Spleen (tissue), 11 donors: Measurements from ENCODE around the gene FAM193A. TPM values are rescaled to one million over a fixed set of nuclear protein-coding genes. Genes with fewer than 3 reads are reported as not detected.
A peak's percentile ranks its signal among the peaks of the same experiment; 100 is the strongest.

Experiments used
- DNase-seq: peaks from one replicate; pipeline ENCODE4 v3.0.0-alpha.2; 2020
- H3K27ac ChIP-seq, 8 donors: fragments of 200-600 bp; sonication (generic) in 7 of 8; 1 replicate in 4 of 8; 2 replicates in 4 of 8; pipeline versions ENCODE4 v1.5.0 to v1.8.0; 2016 to 2021; ENCODE audit warnings: inconsistent platforms in 4 of 8, mild to moderate bottlenecking in 4 of 8, moderate library complexity in 1 of 8
- H3K27me3 ChIP-seq, 7 donors: fragments of 200-600 bp; sonication (generic) in 6 of 7; replicated peaks in 1 of 7; 1 replicate in 4 of 7; 2 replicates in 3 of 7; pipeline versions ENCODE4 v1.5.0 to v1.8.0; 2016 to 2021; ENCODE audit warnings: inconsistent platforms in 3 of 7, mild to moderate bottlenecking in 1 of 7
- H3K36me3 ChIP-seq, 6 donors: fragments of 200-600 bp; sonication (generic) in 5 of 6; 1 replicate in 4 of 6; 2 replicates in 2 of 6; pipeline versions ENCODE4 v1.5.0 to v1.8.0; 2016 to 2021; ENCODE audit warnings: inconsistent platforms in 2 of 6
- H3K4me1 ChIP-seq, 6 donors: fragments of 200-600 bp; sonication (generic) in 5 of 6; 1 replicate in 3 of 6; 2 replicates in 3 of 6; pipeline versions ENCODE4 v1.5.0 to v1.8.0; 2016 to 2021; ENCODE audit warnings: inconsistent platforms in 3 of 6
- H3K4me3 ChIP-seq, 8 donors: fragments of 200-600 bp; sonication (generic) in 7 of 8; 1 replicate in 4 of 8; 2 replicates in 4 of 8; pipeline versions ENCODE4 v1.5.0 to v1.8.0; 2016 to 2021; ENCODE audit warnings: inconsistent platforms in 4 of 8, mild to moderate bottlenecking in 4 of 8, moderate library complexity in 2 of 8
- H3K9me3 ChIP-seq, 8 donors: fragments of 200-600 bp; sonication (generic) in 7 of 8; 1 replicate in 4 of 8; 2 replicates in 4 of 8; pipeline versions ENCODE4 v1.5.0 to v1.8.0; 2016 to 2021; ENCODE audit warnings: inconsistent platforms in 4 of 8
- CTCF ChIP-seq, 11 experiments: fragments of 200-600 bp in 7 of 11; fragments of 450-650 bp in 4 of 11; sonication (generic) in 4 of 11; IDR thresholded peaks in 8 of 11; conservative IDR thresholded peaks in 3 of 11; 1 replicate in 7 of 11; 2 replicates in 4 of 11; pipeline versions ENCODE4 v1.4.0 to v1.8.0; 2016 to 2021; ENCODE audit warnings: antibody characterized with exemption in 11 of 11, inconsistent platforms in 4 of 11, mild to moderate bottlenecking in 1 of 11
- POLR2A ChIP-seq, 3 donors: fragments of 450-650 bp; IDR thresholded peaks; one replicate each; pipeline ENCODE4 v1.5.1; 2017; ENCODE audit warnings: antibody characterized with exemption in 3 of 3, mild to moderate bottlenecking in 1 of 3
- POLR2AphosphoS5 ChIP-seq, 3 donors: sonication (generic); formaldehyde crosslinking; IDR thresholded peaks; one replicate each; pipeline ENCODE4 v1.5.1; 2017; ENCODE audit warnings: antibody characterized with exemption in 3 of 3
- WGBS, 5 donors: extraction: QIAGEN DNeasy Blood & Tissue Kit in 3 of 5; methylation state at CpG; one replicate each; pipeline versions ENCODE4 v1.1.5 to v1.1.7; 2013 to 2018; 5-methylcytosine and 5-hydroxymethylcytosine counted together
- intact Hi-C: fragments of 100-400 bp; cut with DNase I; formaldehyde crosslinking; loops from one replicate; pipeline ENCODE4 v1.15.0; 2023; ENCODE audit warnings: low total_unique reads
- polyA plus RNA-seq, 3 donors: library from polyadenylated mRNA; stranded (reverse); fragments of 200-250 nt; gene quantifications; one replicate each; pipeline ENCODE4 v1.2.1, GENCODE V29; 2013
- total RNA-seq, 7 donors: library from RNA; depleted of rRNA in 3 of 7; stranded (reverse); fragments of >200 nt in 3 of 7; fragmentation: NEBNext Ultra II Directional in 4 of 7; extraction: Animal tissue kit (Norgen Biotek cat#: 25700) in 4 of 7; gene quantifications; one replicate each; pipeline versions ENCODE4 v1.1.0 to v1.2.1, GENCODE V29; 2016 to 2021
- donor health status: healthy with polysubstance abuse.
- donor health status: DM: no; HTN: no; CAD: no; lungs with moderate emphysema.
- donor health status: DM: no; HTN: no; CAD: no.
- donor health status: Bipolar disorder and iron deficiency.
- donor health status: healthy.
- donor health status: DM: no; HTN: no; CAD: no.
- donor health status: DM: yes; HTN: yes; CAD: no.

Gene FAM193A
- total and polyA plus RNA-seq, 10 donors: 6.2 to 37.7 (median 31.6) TPM

GRCh38 chr4:2503809-2504208 lies 32.6 kb upstream of the FAM193A start:
- Histone ChIP-seq H3K4me3 (no peak overlapping the region), H3K9me3 (no peaks in the 10 kb centered on the region), H3K36me3 (peaks cover 0 to 100% (median 66%) of the 10 kb centered on the region in 6 donors), H3K27me3 (no peaks in the 10 kb centered on the region), H3K27ac (peak overlapping the region in 1 of 8 donors; percentile 35), H3K4me1 (peaks cover 0 to 7% (median 0%) of the 10 kb centered on the region in 6 donors)
- no peak for DNase-seq
- WGBS, 5 donors: 92 to 97% (median 96%) methylated on average over 5 of the region's 5 CpGs
- TF ChIP-seq CTCF (IDR thresholded peaks at IDR 0.05 in 8 of 11, conservative IDR thresholded peaks at IDR 0.05 in 3 of 11): no peak
- intact Hi-C loops: no loop called here

- intact Hi-C loops: no loop called here
- no peak overlapping the region for H3K4me3 ChIP-seq
- no peak overlapping the region for H3K27ac ChIP-seq
- H3K36me3 ChIP-seq: peaks cover 0 to 97% (median 54%) of the 10 kb centered on the region in 6 donors
- TF ChIP-seq POLR2A (IDR thresholded peaks at IDR 0.05): no peak
- no peak for TF ChIP-seq POLR2AphosphoS5 (IDR thresholded peaks at IDR 0.05)
- no peaks in the 10 kb centered on the region for H3K9me3 ChIP-seq
- 91 to 98% (median 96%) methylated on average over 4 of the region's 4 CpGs for WGBS, 5 donors
- H3K4me1 ChIP-seq: peaks cover 0 to 29% (median 2%) of the 10 kb centered on the region in 6 donors
- DNase-seq: no peak
- H3K27me3 ChIP-seq: no peaks in the 10 kb centered on the region
These were observed 29.2 kb upstream of the FAM193A start for GRCh38 chr4:2507259-2507658.

GRCh38 chr4:2507855-2508254 lies 28.6 kb upstream of the FAM193A start:
- Histone ChIP-seq H3K27ac (no peak overlapping the region), H3K9me3 (no peaks in the 10 kb centered on the region), H3K4me1 (peaks cover 0 to 29% (median 3%) of the 10 kb centered on the region in 6 donors), H3K27me3 (no peaks in the 10 kb centered on the region), H3K36me3 (peaks cover 4 to 97% (median 57%) of the 10 kb centered on the region in 6 donors), H3K4me3 (no peak overlapping the region)
- no peak for DNase-seq
- TF ChIP-seq CTCF (IDR thresholded peaks at IDR 0.05 in 8 of 11, conservative IDR thresholded peaks at IDR 0.05 in 3 of 11) (no peak), POLR2AphosphoS5 (IDR thresholded peaks at IDR 0.05) (no peak), POLR2A (IDR thresholded peaks at IDR 0.05) (no peak)
- 89 to 97% (median 96%) methylated on average over 7 of the region's 7 CpGs for WGBS, 5 donors
- intact Hi-C loops: no loop called here

GRCh38 chr4:2510351-2511259 lies 25.8 kb upstream of the FAM193A start:
- TF ChIP-seq POLR2A (IDR thresholded peaks at IDR 0.05): no peak
- no peak for TF ChIP-seq CTCF (IDR thresholded peaks at IDR 0.05 in 8 of 11, conservative IDR thresholded peaks at IDR 0.05 in 3 of 11)
- TF ChIP-seq POLR2AphosphoS5 (IDR thresholded peaks at IDR 0.05): peak in 1 of 3 donors; percentile 11
- Histone ChIP-seq H3K4me1 (peaks cover 0 to 24% (median 3%) of the 10 kb centered on the region in 6 donors), H3K4me3 (no peak overlapping the region), H3K27ac (peak overlapping the region in 4 of 8 donors; percentile 3 to 62 (median 35)), H3K9me3 (no peaks in the 10 kb centered on the region), H3K36me3 (peaks cover 4 to 97% (median 76%) of the 10 kb centered on the region in 6 donors), H3K27me3 (no peaks in the 10 kb centered on the region)
- 83 to 90% (median 85%) methylated on average over 12 to 13 of the region's 13 CpGs for WGBS, 5 donors
- DNase-seq: no peak
- intact Hi-C loops: no loop called here
